Airway epithelial cell (primary cell): ENCODE measurements around the gene MYO1F. TPM values are rescaled to one million over a fixed set of nuclear protein-coding genes. Genes with fewer than 3 reads are reported as not detected.

Experiments
- total RNA-seq: library from RNA; depleted of rRNA; stranded (reverse); fragments of >200 nt; gene quantifications from 2 replicates; pipeline ENCODE4 v1.2.3, GENCODE V29; 2015

Gene MYO1F
- total RNA-seq = 0.07 TPM in 1 of 2 replicates, not detected in the other

GRCh38 chr19:8577247-8577646 is at the start of gene MYO1F:
TSS of gene MYO1F (minus strand) at chr19:8577442. CDS start at chr19:8577309, 133 bp downstream.

GRCh38 chr19:8610041-8610935 is 33.0 kb upstream of the MYO1F start, which contains the start of gene ADAMTS10:
TSS of gene ADAMTS10 (minus strand) at chr19:8610715. CDS start at chr19:8605710, 5,005 bp downstream.

GRCh38 chr19:8513687-8514504 is 63.3 kb downstream of the MYO1F start, which contains the start of gene ZNF414:
TSS of gene ZNF414 (minus strand) at chr19:8514167. CDS start at chr19:8514046, 121 bp downstream.

Other genes starting within 250 kb of the MYO1F start
- 1.2 and 4.6 TPM in 2 replicates for gene KANK3, start 234.2 kb downstream of the MYO1F start, total RNA-seq
- 55.1 and 67.8 TPM in 2 replicates for gene ANGPTL4, start 213.3 kb downstream of the MYO1F start, total RNA-seq
- gene RAB11B, start 187.1 kb downstream of the MYO1F start, total RNA-seq = 14.4 and 23.9 TPM in 2 replicates
- 44.3 and 51.9 TPM in 2 replicates for gene MARCHF2, start 164.1 kb downstream of the MYO1F start, total RNA-seq
- gene HNRNPM, start 132.5 kb downstream of the MYO1F start, total RNA-seq = 112 and 123 TPM in 2 replicates
- gene PRAM1, start 74.8 kb downstream of the MYO1F start, total RNA-seq = not detected in 2 replicates
- 14.5 and 17.3 TPM in 2 replicates for gene ZNF414, start 63.3 kb downstream of the MYO1F start, total RNA-seq
- 0.14 and 0.21 TPM in 2 replicates for gene ADAMTS10, start 33.3 kb upstream of the MYO1F start, total RNA-seq
- gene NFILZ, start 53.2 kb upstream of the MYO1F start, total RNA-seq = not detected in 2 replicates
- not detected in 2 replicates for gene ACTL9, start 121.4 kb upstream of the MYO1F start, total RNA-seq
- gene OR2Z1, start 144.2 kb upstream of the MYO1F start, total RNA-seq = not detected in 2 replicates